ENCODE measurements around the gene SPATA19. TPM values are rescaled to one million over a fixed set of nuclear protein-coding genes. Genes with fewer than 3 reads are reported as not detected.

SPATA19 gene
- total RNA-seq, 4 donors from 2014 or later: not detected

- no peak for ATAC-seq
- Histone ChIP-seq H3K4me1 (no peaks in the 10 kb centered on the region), H3K36me3 (no peaks in the 10 kb centered on the region), H3K27me3 (peaks cover 0 to 11% (median 0%) of the 10 kb centered on the region in 3 donors), H3K4me3 (no peak overlapping the region), H3K9me3 (no peaks in the 10 kb centered on the region), H3K27ac (no peak overlapping the region)
- in situ Hi-C loops (cut with MboI; ENCODE audit: low sequenced_read_pairs in 4 of 4) (loop anchor here in 2 of 4 donors (10.0 to 25.0 kb wide), 2 partner anchors 697 to 699 kb away; no protein-coding TSS in a partner anchor), intact Hi-C loops (cut with DNase I; ENCODE audit: low total_unique reads) (loop anchor here (2.0 kb wide), 1 partner anchor 699 kb away; no protein-coding TSS in a partner anchor)
- TF ChIP-seq, protein P1, sequence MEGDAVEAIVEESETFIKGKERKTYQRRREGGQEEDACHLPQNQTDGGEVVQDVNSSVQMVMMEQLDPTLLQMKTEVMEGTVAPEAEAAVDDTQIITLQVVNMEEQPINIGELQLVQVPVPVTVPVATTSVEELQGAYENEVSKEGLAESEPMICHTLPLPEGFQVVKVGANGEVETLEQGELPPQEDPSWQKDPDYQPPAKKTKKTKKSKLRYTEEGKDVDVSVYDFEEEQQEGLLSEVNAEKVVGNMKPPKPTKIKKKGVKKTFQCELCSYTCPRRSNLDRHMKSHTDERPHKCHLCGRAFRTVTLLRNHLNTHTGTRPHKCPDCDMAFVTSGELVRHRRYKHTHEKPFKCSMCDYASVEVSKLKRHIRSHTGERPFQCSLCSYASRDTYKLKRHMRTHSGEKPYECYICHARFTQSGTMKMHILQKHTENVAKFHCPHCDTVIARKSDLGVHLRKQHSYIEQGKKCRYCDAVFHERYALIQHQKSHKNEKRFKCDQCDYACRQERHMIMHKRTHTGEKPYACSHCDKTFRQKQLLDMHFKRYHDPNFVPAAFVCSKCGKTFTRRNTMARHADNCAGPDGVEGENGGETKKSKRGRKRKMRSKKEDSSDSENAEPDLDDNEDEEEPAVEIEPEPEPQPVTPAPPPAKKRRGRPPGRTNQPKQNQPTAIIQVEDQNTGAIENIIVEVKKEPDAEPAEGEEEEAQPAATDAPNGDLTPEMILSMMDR (IDR thresholded peaks at IDR 0.05 in 4 of 5, conservative IDR thresholded peaks at IDR 0.05 in 1 of 5): no peak
- no peak for TF ChIP-seq POLR2A (IDR thresholded peaks at IDR 0.05)
- no peak for DNase-seq
Observed at GRCh38 chr11:133833898-133834681, 11.2 kb downstream of the SPATA19 start.

DNA sequence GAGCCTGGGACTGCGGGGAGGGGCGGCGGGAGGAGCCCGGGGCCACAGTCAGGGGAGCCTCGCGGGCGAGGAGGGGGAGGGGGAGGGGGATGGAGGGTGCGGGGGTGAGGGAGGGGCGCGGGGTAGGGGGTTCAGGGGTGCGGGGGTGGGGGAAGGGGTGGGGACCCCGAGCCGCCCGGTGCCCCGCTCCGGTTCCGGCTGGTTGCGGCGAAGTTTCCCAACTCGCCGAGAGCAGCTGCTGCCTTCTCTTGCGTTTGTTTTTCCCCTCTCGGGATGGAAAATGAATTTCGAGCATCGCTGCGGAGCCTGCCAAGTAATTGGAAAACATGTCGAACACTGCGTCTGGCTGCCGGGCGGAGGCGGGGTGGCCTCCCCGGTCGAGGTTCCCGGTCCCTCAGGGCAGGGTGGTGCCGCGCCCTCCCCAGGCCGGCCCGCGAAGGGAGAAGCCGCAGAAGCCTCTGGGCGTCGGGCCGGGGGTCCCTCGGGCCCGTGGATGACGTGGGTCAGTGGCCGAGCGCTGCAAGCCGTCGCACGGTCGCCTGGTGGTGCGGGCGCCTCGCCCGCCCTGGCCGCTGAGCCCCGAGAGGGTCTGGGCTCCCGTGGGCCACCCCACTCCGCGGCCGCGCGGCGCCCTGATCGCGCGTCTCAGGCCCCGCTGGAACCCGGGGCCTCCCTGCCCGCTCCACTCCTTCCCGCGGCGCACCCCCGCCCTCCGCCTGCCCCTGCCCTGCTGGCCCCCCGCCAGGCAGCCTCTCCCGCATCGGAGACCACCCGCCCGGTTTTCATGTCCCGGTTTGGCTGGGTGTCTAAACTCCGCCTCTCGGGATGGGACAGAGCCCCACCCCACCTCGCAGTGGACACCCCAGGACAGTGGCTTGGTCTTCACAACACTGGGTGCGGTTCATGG is 12.1 kb downstream of the SPATA19 start:
- in situ Hi-C loops (cut with MboI; ENCODE audit: low sequenced_read_pairs in 4 of 4) (loop anchor here in 2 of 4 donors (10.0 to 25.0 kb wide), 2 partner anchors 696 to 698 kb away; no protein-coding TSS in a partner anchor), intact Hi-C loops (cut with DNase I; ENCODE audit: low total_unique reads) (no loop called here)
- Histone ChIP-seq H3K9me3 (no peaks in the 10 kb centered on the region), H3K4me1 (no peaks in the 10 kb centered on the region), H3K36me3 (no peaks in the 10 kb centered on the region), H3K27me3 (peaks cover 0 to 11% (median 0%) of the 10 kb centered on the region in 3 donors), H3K27ac (no peak overlapping the region), H3K4me3 (no peak overlapping the region)
- TF ChIP-seq, protein P1 (IDR thresholded peaks at IDR 0.05 in 4 of 5, conservative IDR thresholded peaks at IDR 0.05 in 1 of 5): no peak
- no peak for TF ChIP-seq POLR2A (IDR thresholded peaks at IDR 0.05)
- ATAC-seq (no peak), DNase-seq (no peak)

GRCh38 chr11:133832096-133832990 is 13.0 kb downstream of the SPATA19 start:
- intact Hi-C loops (cut with DNase I; ENCODE audit: low total_unique reads): no loop called here
- no peak overlapping the region for H3K4me3 ChIP-seq

More at GRCh38 chr11:133832096-133832990, 13.0 kb downstream of the SPATA19 start:
- no peak for ATAC-seq
- TF ChIP-seq, protein P1 (IDR thresholded peaks at IDR 0.05 in 4 of 5, conservative IDR thresholded peaks at IDR 0.05 in 1 of 5): no peak
- TF ChIP-seq POLR2A (IDR thresholded peaks at IDR 0.05): no peak
- in situ Hi-C loops (cut with MboI; ENCODE audit: low sequenced_read_pairs in 4 of 4): loop anchor here in 2 of 4 donors (10.0 to 25.0 kb wide), 2 partner anchors 695 to 698 kb away; no protein-coding TSS in a partner anchor
- Histone ChIP-seq H3K36me3 (no peaks in the 10 kb centered on the region), H3K27ac (no peak overlapping the region), H3K9me3 (no peaks in the 10 kb centered on the region), H3K4me1 (no peaks in the 10 kb centered on the region), H3K27me3 (peaks cover 0 to 11% (median 3%) of the 10 kb centered on the region in 3 donors)
- no peak for DNase-seq
